Hepatocyte (in vitro differentiated cells): Measurements from ENCODE around the gene ENOSF1. TPM values are rescaled to one million over a fixed set of nuclear protein-coding genes. Genes with fewer than 3 reads are reported as not detected.

Experiments used
- DNase-seq: peaks from one replicate; pipeline ENCODE4 v3.0.0-alpha.2; 2016; ENCODE audit warnings: low spot score
- H2AFZ ChIP-seq: fragments of 200-600 bp; sonication (generic); 2 replicates; pipeline ENCODE4 v1.6.0; 2016; ENCODE audit warnings: antibody characterized with exemption, mild to moderate bottlenecking
- H3K27ac ChIP-seq: fragments of 200-600 bp; sonication (generic); 2 replicates; pipeline ENCODE4 v1.5.1; 2016; ENCODE audit warnings: mild to moderate bottlenecking
- H3K27me3 ChIP-seq: fragments of 200-600 bp; sonication (generic); 2 replicates; pipeline ENCODE4 v1.6.1; 2016
- H3K36me3 ChIP-seq: fragments of 200-600 bp; sonication (generic); replicated peaks from 2 replicates; pipeline ENCODE4 v1.5.1; 2016; ENCODE audit warnings: low read depth; ENCODE audit not compliant: insufficient read depth
- H3K4me1 ChIP-seq: fragments of 200-600 bp; sonication (generic); 2 replicates; pipeline ENCODE4 v1.5.1; 2016; ENCODE audit warnings: mild to moderate bottlenecking, moderate library complexity; ENCODE audit not compliant: insufficient read depth
- H3K4me2 ChIP-seq: fragments of 200-600 bp; sonication (generic); 2 replicates; pipeline ENCODE4 v1.6.0; 2016
- H3K4me3 ChIP-seq: fragments of 200-600 bp; sonication (generic); 2 replicates; pipeline ENCODE4 v1.5.1; 2016; ENCODE audit warnings: mild to moderate bottlenecking
- H3K79me2 ChIP-seq: fragments of 200-600 bp; sonication (generic); 2 replicates; pipeline ENCODE4 v1.6.0; 2017; ENCODE audit warnings: mild to moderate bottlenecking
- H3K9me2 ChIP-seq: fragments of 200-600 bp; sonication (generic); replicated peaks from 2 replicates; pipeline ENCODE4 v1.6.0; 2017; ENCODE audit warnings: mild to moderate bottlenecking; ENCODE audit not compliant: insufficient read depth
- H3K9me3 ChIP-seq: fragments of 200-600 bp; sonication (generic); 2 replicates; pipeline ENCODE4 v1.5.1; 2016; ENCODE audit warnings: low read depth, mild to moderate bottlenecking
- H4K20me1 ChIP-seq: fragments of 200-600 bp; sonication (generic); 2 replicates; pipeline ENCODE4 v1.6.0; 2016; ENCODE audit warnings: mild to moderate bottlenecking; ENCODE audit not compliant: insufficient read depth, poor library complexity, severe bottlenecking
- CTCF ChIP-seq: fragments of 200-600 bp; sonication (generic); IDR thresholded peaks from 2 replicates; pipeline ENCODE4 v1.5.1; 2016; ENCODE audit warnings: antibody characterized with exemption, mild to moderate bottlenecking; ENCODE audit not compliant: poor library complexity
- EZH2 ChIP-seq: fragments of 200-600 bp; sonication (generic); IDR thresholded peaks from 2 replicates; pipeline ENCODE4 v1.6.1; 2016; ENCODE audit warnings: antibody characterized with exemption, mild to moderate bottlenecking, borderline replicate concordance
- EZH2phosphoT487 ChIP-seq: fragments of 200-600 bp; sonication (generic); IDR thresholded peaks from one replicate; pipeline ENCODE4 v1.6.1; 2018; ENCODE audit warnings: antibody characterized with exemption, mild to moderate bottlenecking, low read depth, moderate library complexity; ENCODE audit not compliant: unreplicated experiment, severe bottlenecking
- WGBS: methylation state at CpG from one replicate; pipeline ENCODE4 v1.1.6; 2016; ENCODE audit warnings: low lambda C conversion rate; ENCODE audit errors: missing lambda C conversion rate; 5-methylcytosine and 5-hydroxymethylcytosine counted together
- polyA plus RNA-seq: library from polyadenylated mRNA; unstranded; fragments of >200 nt; fragmentation: Nextera tagmentation; extraction: Ambion mirVana; gene quantifications from 2 replicates; pipeline ENCODE4 v1.2.1, GENCODE V29; 2016
- total RNA-seq: library from RNA; depleted of rRNA; stranded (reverse); fragments of >200 nt; gene quantifications from 2 replicates; pipeline ENCODE4 v1.2.3, GENCODE V29; 2014

The ENOSF1 gene
- total and polyA plus RNA-seq, 2 experiments from 2014 or later, result 41.6 to 44.5 TPM

GRCh38 chr18:678482-679182 is 33.8 kb downstream of the ENOSF1 start:
- no peaks in the 10 kb centered on the region for H3K36me3 ChIP-seq
- no peaks in the 10 kb centered on the region for H3K27me3 ChIP-seq
- H4K20me1 ChIP-seq, result no peaks in the 10 kb centered on the region
- WGBS, result 93% methylated on average over 15 of the region's 15 CpGs
- no peak for DNase-seq
- H3K27ac ChIP-seq, result no peak overlapping the region
- no peak overlapping the region for H3K4me2 ChIP-seq
- no peak overlapping the region for H3K4me3 ChIP-seq
- H2AFZ ChIP-seq, result no peak overlapping the region
- no peaks in the 10 kb centered on the region for H3K9me2 ChIP-seq
- H3K4me1 ChIP-seq, result peaks cover 5% of the 10 kb centered on the region
- no peaks in the 10 kb centered on the region for H3K79me2 ChIP-seq
- no peaks in the 10 kb centered on the region for H3K9me3 ChIP-seq
- TF ChIP-seq CTCF, result no peak
- no peak for TF ChIP-seq EZH2
- no peak for TF ChIP-seq EZH2phosphoT487

- Histone ChIP-seq H3K27ac (no peak overlapping the region), H3K9me2 (no peaks in the 10 kb centered on the region), H3K9me3 (no peaks in the 10 kb centered on the region), H3K36me3 (no peaks in the 10 kb centered on the region), H3K27me3 (no peaks in the 10 kb centered on the region), H4K20me1 (no peaks in the 10 kb centered on the region), H3K4me2 (no peak overlapping the region), H3K4me3 (no peak overlapping the region), H2AFZ (no peak overlapping the region), H3K4me1 (no peaks in the 10 kb centered on the region), H3K79me2 (no peaks in the 10 kb centered on the region)
- 88% methylated on average over 14 of the region's 14 CpGs for WGBS
- TF ChIP-seq CTCF, result no peak
- no peak for TF ChIP-seq EZH2
- no peak for TF ChIP-seq EZH2phosphoT487
- DNase-seq, result no peak
Observed at GRCh38 chr18:677951-678381, 34.5 kb downstream of the ENOSF1 start.

- no peaks in the 10 kb centered on the region for H3K4me1 ChIP-seq
- H3K36me3 ChIP-seq, result no peaks in the 10 kb centered on the region
- no peaks in the 10 kb centered on the region for H3K9me3 ChIP-seq
- no peak overlapping the region for H3K4me3 ChIP-seq
- no peaks in the 10 kb centered on the region for H4K20me1 ChIP-seq
- no peaks in the 10 kb centered on the region for H3K27me3 ChIP-seq
- no peak overlapping the region for H3K27ac ChIP-seq
- no peak for DNase-seq
- TF ChIP-seq CTCF (no peak), EZH2 (no peak), EZH2phosphoT487 (no peak)
- H2AFZ ChIP-seq, result no peak overlapping the region
- no peak overlapping the region for H3K4me2 ChIP-seq
- no peaks in the 10 kb centered on the region for H3K9me2 ChIP-seq
- H3K79me2 ChIP-seq, result no peaks in the 10 kb centered on the region
- WGBS, result 70% methylated on average over 4 of the region's 4 CpGs
Observed at GRCh38 chr18:677145-677544, 35.3 kb downstream of the ENOSF1 start.
